Activated CD8-positive, alpha-beta memory T cell treated with anti-CD3 and anti-CD28 coated beads for 48 hours (primary cell): Measurements from ENCODE around the gene ZNF598.
"Not testable (repeated sequence)": the region's sequence is repeated elsewhere in the genome, so short reads cannot be mapped to it uniquely, and the experiment has no call there.

Source experiments
- DNase-seq, 3 experiments: peaks; one replicate each; pipeline ENCODE4 v3.0.0-alpha.2; 2020; ENCODE audit warnings: low read depth in 2 of 3, low spot score in 2 of 3

Gene ZNF598

GRCh38 chr16:2028620-2029220, 19.1 kb upstream of the ZNF598 start:
- no peak for DNase-seq

GRCh38 chr16:2028146-2028545, 18.5 kb upstream of the ZNF598 start:
- no peak for DNase-seq

GRCh38 chr16:2027024-2028010, 17.7 kb upstream of the ZNF598 start:
- no peak for DNase-seq

- DNase-seq: no peak
These were observed 16.9 kb upstream of the ZNF598 start, which contains the start of gene NHERF2 for GRCh38 chr16:2026461-2027023. Gene NHERF2, plus strand, starts transcription at chr16:2026902. Its CDS starts 104 bp downstream, at chr16:2027006.

- no peak for DNase-seq
These were observed 16.3 kb upstream of the ZNF598 start for GRCh38 chr16:2025878-2026460.

- DNase-seq: no peak
These were observed 15.6 kb upstream of the ZNF598 start for GRCh38 chr16:2025251-2025650.

GRCh38 chr16:2024032-2024420, 14.4 kb upstream of the ZNF598 start:
- DNase-seq: no peak

GRCh38 chr16:2023092-2024031, 13.7 kb upstream of the ZNF598 start:
- DNase-seq: peak; percentile 91 to 99 (median 96)

GRCh38 chr16:2022723-2023091, 13.1 kb upstream of the ZNF598 start:
- DNase-seq: no peak

GRCh38 chr16:2019921-2020831, 10.6 kb upstream of the ZNF598 start:
- no peak for DNase-seq

- no peak for DNase-seq
These were observed 9.9 kb upstream of the ZNF598 start, which contains the start of gene NPW for GRCh38 chr16:2019518-2019920. Gene NPW, plus strand, starts transcription at chr16:2019785.

- no peak for DNase-seq
These were observed 6.8 kb upstream of the ZNF598 start for GRCh38 chr16:2016407-2016922.

- no peak for DNase-seq
These were observed 6.3 kb upstream of the ZNF598 start for GRCh38 chr16:2015947-2016208.

GRCh38 chr16:2015117-2015946, 5.7 kb upstream of the ZNF598 start:
- no peak for DNase-seq

- DNase-seq: no peak
These were observed 3.9 kb upstream of the ZNF598 start for GRCh38 chr16:2013527-2013926.

GRCh38 chr16:2011726-2012125, 2.1 kb upstream of the ZNF598 start:
- not testable (repeated sequence) for DNase-seq

- no peak for DNase-seq
These were observed 383 bp downstream of the ZNF598 start for GRCh38 chr16:2009164-2009711.

GRCh38 chr16:2008631-2009163, 924 bp downstream of the ZNF598 start:
- DNase-seq: no peak
